Measurements from ENCODE around the gene IQGAP3.

Gene IQGAP3

GRCh38 chr1:156489166-156489934, 83.0 kb downstream of the IQGAP3 start:
- peak overlapping the region; percentile 53 for H3K27ac ChIP-seq (ENCODE audit: low read depth, low read length, severe bottlenecking)
- peaks cover 21% of the 10 kb centered on the region for H3K36me3 ChIP-seq (ENCODE audit: control insufficient read depth, insufficient read depth, low read length)
- no peak overlapping the region for H3K4me3 ChIP-seq (ENCODE audit: extremely low read depth, insufficient read depth, low read length, poor library complexity, severe bottlenecking)
- H3K9me3 ChIP-seq (ENCODE audit: control insufficient read depth, low read length), result no peaks in the 10 kb centered on the region
- WGBS, 2 experiments (ENCODE audit: insufficient coverage in 2 of 2), result 43 to 62% methylated on average over 7 to 8 of the region's 12 CpGs
- peaks cover 52% of the 10 kb centered on the region for H3K4me1 ChIP-seq (ENCODE audit: control insufficient read depth, insufficient read depth, low read length, poor library complexity, severe bottlenecking)

- WGBS, 2 experiments (ENCODE audit: insufficient coverage in 2 of 2), result 73 to 91% methylated on average over 3 to 4 of the region's 5 CpGs
- Histone ChIP-seq H3K9me3 (ENCODE audit: control insufficient read depth, low read length) (no peaks in the 10 kb centered on the region), H3K27ac (ENCODE audit: low read depth, low read length, severe bottlenecking) (no peak overlapping the region), H3K4me1 (ENCODE audit: control insufficient read depth, insufficient read depth, low read length, poor library complexity, severe bottlenecking) (peaks cover 46% of the 10 kb centered on the region), H3K36me3 (ENCODE audit: control insufficient read depth, insufficient read depth, low read length) (peaks cover 24% of the 10 kb centered on the region), H3K4me3 (ENCODE audit: extremely low read depth, insufficient read depth, low read length, poor library complexity, severe bottlenecking) (no peak overlapping the region)
Observed at GRCh38 chr1:156488566-156489165, 83.7 kb downstream of the IQGAP3 start.

GRCh38 chr1:156487862-156488261, 84.5 kb downstream of the IQGAP3 start:
- H3K9me3 ChIP-seq (ENCODE audit: control insufficient read depth, low read length), result no peaks in the 10 kb centered on the region
- H3K27ac ChIP-seq (ENCODE audit: low read depth, low read length, severe bottlenecking), result no peak overlapping the region
- H3K4me1 ChIP-seq (ENCODE audit: control insufficient read depth, insufficient read depth, low read length, poor library complexity, severe bottlenecking), result peaks cover 42% of the 10 kb centered on the region
- no peak overlapping the region for H3K4me3 ChIP-seq (ENCODE audit: extremely low read depth, insufficient read depth, low read length, poor library complexity, severe bottlenecking)
- WGBS, 2 experiments (ENCODE audit: insufficient coverage in 2 of 2), result 83 to 97% methylated on average over 1 to 4 of the region's 4 CpGs
- H3K36me3 ChIP-seq (ENCODE audit: control insufficient read depth, insufficient read depth, low read length), result peaks cover 31% of the 10 kb centered on the region

GRCh38 chr1:156486421-156487344, 85.7 kb downstream of the IQGAP3 start:
- no peaks in the 10 kb centered on the region for H3K9me3 ChIP-seq (ENCODE audit: control insufficient read depth, low read length)
- peaks cover 34% of the 10 kb centered on the region for H3K4me1 ChIP-seq (ENCODE audit: control insufficient read depth, insufficient read depth, low read length, poor library complexity, severe bottlenecking)
- H3K4me3 ChIP-seq (ENCODE audit: extremely low read depth, insufficient read depth, low read length, poor library complexity, severe bottlenecking), result no peak overlapping the region
- no peak overlapping the region for H3K27ac ChIP-seq (ENCODE audit: low read depth, low read length, severe bottlenecking)
- peaks cover 41% of the 10 kb centered on the region for H3K36me3 ChIP-seq (ENCODE audit: control insufficient read depth, insufficient read depth, low read length)
- 91 to 100% methylated on average over 2 to 3 of the region's 7 CpGs for WGBS, 2 experiments (ENCODE audit: insufficient coverage in 2 of 2)

- H3K4me3 ChIP-seq (ENCODE audit: extremely low read depth, insufficient read depth, low read length, poor library complexity, severe bottlenecking), result no peak overlapping the region
- no peaks in the 10 kb centered on the region for H3K9me3 ChIP-seq (ENCODE audit: control insufficient read depth, low read length)
- peaks cover 29% of the 10 kb centered on the region for H3K4me1 ChIP-seq (ENCODE audit: control insufficient read depth, insufficient read depth, low read length, poor library complexity, severe bottlenecking)
- 88 to 94% methylated on average over 3 of the region's 3 CpGs for WGBS, 2 experiments (ENCODE audit: insufficient coverage in 2 of 2)
- peaks cover 48% of the 10 kb centered on the region for H3K36me3 ChIP-seq (ENCODE audit: control insufficient read depth, insufficient read depth, low read length)
- H3K27ac ChIP-seq (ENCODE audit: low read depth, low read length, severe bottlenecking), result no peak overlapping the region
Observed at GRCh38 chr1:156485984-156486383, 86.4 kb downstream of the IQGAP3 start.

GRCh38 chr1:156484480-156485058, 87.8 kb downstream of the IQGAP3 start:
- WGBS, 2 experiments (ENCODE audit: insufficient coverage in 2 of 2), result 98% methylated on average over 5 of the region's 6 CpGs
- Histone ChIP-seq H3K27ac (ENCODE audit: low read depth, low read length, severe bottlenecking) (no peak overlapping the region), H3K9me3 (ENCODE audit: control insufficient read depth, low read length) (no peaks in the 10 kb centered on the region), H3K36me3 (ENCODE audit: control insufficient read depth, insufficient read depth, low read length) (peaks cover 62% of the 10 kb centered on the region), H3K4me3 (ENCODE audit: extremely low read depth, insufficient read depth, low read length, poor library complexity, severe bottlenecking) (no peak overlapping the region), H3K4me1 (ENCODE audit: control insufficient read depth, insufficient read depth, low read length, poor library complexity, severe bottlenecking) (peaks cover 17% of the 10 kb centered on the region)

- no peaks in the 10 kb centered on the region for H3K9me3 ChIP-seq (ENCODE audit: control insufficient read depth, low read length)
- WGBS, 2 experiments (ENCODE audit: insufficient coverage in 2 of 2), result 89 to 100% methylated on average over 2 of the region's 2 CpGs
- H3K27ac ChIP-seq (ENCODE audit: low read depth, low read length, severe bottlenecking), result no peak overlapping the region
- H3K36me3 ChIP-seq (ENCODE audit: control insufficient read depth, insufficient read depth, low read length), result peaks cover 69% of the 10 kb centered on the region
- H3K4me1 ChIP-seq (ENCODE audit: control insufficient read depth, insufficient read depth, low read length, poor library complexity, severe bottlenecking), result peaks cover 11% of the 10 kb centered on the region
- no peak overlapping the region for H3K4me3 ChIP-seq (ENCODE audit: extremely low read depth, insufficient read depth, low read length, poor library complexity, severe bottlenecking)
Observed at GRCh38 chr1:156483397-156483796, 89.0 kb downstream of the IQGAP3 start.

GRCh38 chr1:156482276-156482675, 90.1 kb downstream of the IQGAP3 start:
- Histone ChIP-seq H3K36me3 (ENCODE audit: control insufficient read depth, insufficient read depth, low read length) (peaks cover 75% of the 10 kb centered on the region), H3K4me3 (ENCODE audit: extremely low read depth, insufficient read depth, low read length, poor library complexity, severe bottlenecking) (no peak overlapping the region), H3K9me3 (ENCODE audit: control insufficient read depth, low read length) (no peaks in the 10 kb centered on the region), H3K4me1 (ENCODE audit: control insufficient read depth, insufficient read depth, low read length, poor library complexity, severe bottlenecking) (peaks cover 17% of the 10 kb centered on the region), H3K27ac (ENCODE audit: low read depth, low read length, severe bottlenecking) (no peak overlapping the region)
- WGBS, 2 experiments (ENCODE audit: insufficient coverage in 2 of 2), result 97 to 98% methylated on average over 16 to 18 of the region's 19 CpGs

GRCh38 chr1:156481527-156481926, 90.8 kb downstream of the IQGAP3 start:
- 87 to 94% methylated on average over 3 to 4 of the region's 5 CpGs for WGBS, 2 experiments (ENCODE audit: insufficient coverage in 2 of 2)
- Histone ChIP-seq H3K27ac (ENCODE audit: low read depth, low read length, severe bottlenecking) (no peak overlapping the region), H3K36me3 (ENCODE audit: control insufficient read depth, insufficient read depth, low read length) (peaks cover 83% of the 10 kb centered on the region), H3K4me3 (ENCODE audit: extremely low read depth, insufficient read depth, low read length, poor library complexity, severe bottlenecking) (no peak overlapping the region), H3K9me3 (ENCODE audit: control insufficient read depth, low read length) (no peaks in the 10 kb centered on the region), H3K4me1 (ENCODE audit: control insufficient read depth, insufficient read depth, low read length, poor library complexity, severe bottlenecking) (peaks cover 24% of the 10 kb centered on the region)

- no peaks in the 10 kb centered on the region for H3K9me3 ChIP-seq (ENCODE audit: control insufficient read depth, low read length)
- H3K27ac ChIP-seq (ENCODE audit: low read depth, low read length, severe bottlenecking), result no peak overlapping the region
- WGBS, 2 experiments (ENCODE audit: insufficient coverage in 2 of 2), result 37 to 47% methylated on average over 23 to 30 of the region's 34 CpGs
- peaks cover 34% of the 10 kb centered on the region for H3K4me1 ChIP-seq (ENCODE audit: control insufficient read depth, insufficient read depth, low read length, poor library complexity, severe bottlenecking)
- no peak overlapping the region for H3K4me3 ChIP-seq (ENCODE audit: extremely low read depth, insufficient read depth, low read length, poor library complexity, severe bottlenecking)
- peaks cover 85% of the 10 kb centered on the region for H3K36me3 ChIP-seq (ENCODE audit: control insufficient read depth, insufficient read depth, low read length)
Observed at GRCh38 chr1:156480411-156481192, 91.8 kb downstream of the IQGAP3 start.
